AG04450 (cell line): Measurements from ENCODE around the gene IL10RB. TPM values are rescaled to one million over a fixed set of nuclear protein-coding genes. Genes with fewer than 3 reads are reported as not detected.
"Not testable (repeated sequence)": the region's sequence is repeated elsewhere in the genome, so short reads cannot be mapped to it uniquely, and the experiment has no call there.

Experiments
- CTCF ChIA-PET: fragments of 300-600, 350-600 bp; formaldehyde crosslinking; extraction: SDS; loops from one replicate; lab custom pipeline; 2022; ENCODE audit warnings: antibody characterized with exemption, inconsistent platforms; lab: Charles Lee
- POLR2A ChIA-PET: fragments of 350-600 bp; formaldehyde crosslinking; extraction: SDS; loops from one replicate; lab custom pipeline; 2021; ENCODE audit warnings: antibody characterized with exemption, inconsistent platforms; lab: Yijun Ruan, JAX
- DNase-seq: peaks from one replicate; pipeline ENCODE4 v3.0.0-alpha.2; 2011; ENCODE audit warnings: low read depth, low spot score
- H3K27ac ChIP-seq: one replicate; pipeline ENCODE4 v1.5.1; 2012; ENCODE audit warnings: low read depth, low read length, control low read depth
- H3K27me3 ChIP-seq: one replicate; pipeline ENCODE4 v1.6.0; 2012; ENCODE audit warnings: low read length; ENCODE audit not compliant: control insufficient read depth, insufficient read depth
- H3K4me3 ChIP-seq: 2 replicates; pipeline ENCODE4 v1.5.1; 2011; ENCODE audit warnings: mild to moderate bottlenecking, low read depth, low read length, control low read depth
- H3K9me3 ChIP-seq: 2 replicates; pipeline ENCODE4 v1.5.1; 2012; ENCODE audit warnings: low read length; ENCODE audit not compliant: control insufficient read depth, insufficient read depth
- CTCF ChIP-seq: IDR thresholded peaks from 2 replicates; pipeline ENCODE4 v1.5.1; 2011; ENCODE audit warnings: low read depth, low read length, control low read depth, inconsistent platforms
- polyA minus RNA-seq: library from RNA; depleted of rRNA, polyadenylated mRNA; stranded (reverse); fragments of >200 nt; gene quantifications from 2 replicates; pipeline ENCODE4 v1.2.3, GENCODE V29; 2011; rRNA and poly(A)+ RNA removed
- polyA plus RNA-seq: library from polyadenylated mRNA; depleted of rRNA; stranded (reverse); fragments of >200 nt; gene quantifications from 2 replicates; pipeline ENCODE4 v1.2.3, GENCODE V29; 2011; rRNA removed

IL10RB gene
- polyA plus RNA-seq (42.7 and 46.4 TPM in 2 replicates), polyA minus RNA-seq (36.1 and 47.2 TPM in 2 replicates)

DNA sequence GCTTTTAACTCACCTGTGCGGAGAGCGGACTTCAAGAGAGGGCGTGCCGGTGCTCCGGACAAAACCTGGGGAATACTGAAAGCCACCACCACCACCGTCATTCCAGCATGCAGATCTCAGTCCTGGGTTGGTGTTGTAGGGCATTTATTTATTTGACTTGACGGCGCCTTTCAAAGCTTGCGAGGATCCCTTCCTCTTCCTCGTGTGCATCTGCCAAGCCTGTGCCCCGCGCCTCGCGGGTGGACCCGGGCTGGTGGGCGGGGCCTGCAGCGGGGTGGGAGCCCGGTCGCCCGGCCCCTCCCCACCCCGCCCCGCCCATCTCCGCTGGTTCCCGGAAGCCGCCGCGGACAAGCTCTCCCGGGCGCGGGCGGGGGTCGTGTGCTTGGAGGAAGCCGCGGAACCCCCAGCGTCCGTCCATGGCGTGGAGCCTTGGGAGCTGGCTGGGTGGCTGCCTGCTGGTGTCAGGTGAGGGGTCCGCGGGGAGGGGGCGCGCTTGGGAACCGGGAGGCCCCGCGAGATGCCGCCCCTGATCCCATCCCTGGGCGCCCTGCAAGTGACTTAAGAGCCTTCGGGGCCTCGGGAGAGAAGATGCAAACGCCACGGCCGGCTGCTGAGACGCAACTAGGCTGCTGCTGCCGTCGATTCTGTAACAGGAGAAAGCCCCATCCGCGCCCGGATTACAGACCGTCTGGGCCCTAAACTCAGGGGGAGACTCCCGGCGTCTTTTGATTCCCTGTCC lies at the start of gene IL10RB:
Gene IL10RB (plus strand): TSS at position 318 of the 739 bp plus-strand sequence. CDS start 99 bp downstream, at position 417.
- H3K4me3 ChIP-seq: peak within 1 kb of the TSS; percentile 77
- no peaks in the 10 kb centered on the region for H3K27me3 ChIP-seq
- no peak for TF ChIP-seq CTCF
- no peak for DNase-seq
- POLR2A ChIA-PET: interaction anchor here (0.5 to 1.0 kb wide), 2 partner anchors 59 to 161 kb away, joined by 5 to 6 read pairs; partner anchors contain the start of gene IFNAR1
- H3K27ac ChIP-seq: peak within 1 kb of the TSS; percentile 61
- CTCF ChIA-PET: no interaction called here
- H3K9me3 ChIP-seq: no peaks in the 10 kb centered on the region

GRCh38 chr21:33217138-33217520 lies 49.0 kb upstream of the IL10RB start:
- Histone ChIP-seq H3K4me3 (no peak overlapping the region), H3K27ac (no peak overlapping the region), H3K9me3 (no peaks in the 10 kb centered on the region), H3K27me3 (peaks cover 4% of the 10 kb centered on the region)
- no peak for TF ChIP-seq CTCF
- POLR2A ChIA-PET: interaction anchor here (0.6 to 0.7 kb wide), 2 partner anchors 83 to 446 kb away, joined by 3 read pairs; partner anchors contain the start of gene PAXBP1
- CTCF ChIA-PET: interaction anchor here (0.6 kb wide), 1 partner anchor 17 kb away, joined by 3 read pairs; no protein-coding TSS in a partner anchor
- no peak for DNase-seq

- ChIA-PET CTCF (interaction anchor here (1.0 kb wide), 1 partner anchor 22 kb away, joined by 3 read pairs; no protein-coding TSS in a partner anchor), POLR2A (no interaction called here)
- TF ChIP-seq CTCF: no peak
- Histone ChIP-seq H3K27me3 (peaks cover 4% of the 10 kb centered on the region), H3K27ac (no peak overlapping the region), H3K4me3 (no peak overlapping the region), H3K9me3 (no peaks in the 10 kb centered on the region)
- no peak for DNase-seq
Measured at GRCh38 chr21:33219300-33219699, 46.9 kb upstream of the IL10RB start.

DNA sequence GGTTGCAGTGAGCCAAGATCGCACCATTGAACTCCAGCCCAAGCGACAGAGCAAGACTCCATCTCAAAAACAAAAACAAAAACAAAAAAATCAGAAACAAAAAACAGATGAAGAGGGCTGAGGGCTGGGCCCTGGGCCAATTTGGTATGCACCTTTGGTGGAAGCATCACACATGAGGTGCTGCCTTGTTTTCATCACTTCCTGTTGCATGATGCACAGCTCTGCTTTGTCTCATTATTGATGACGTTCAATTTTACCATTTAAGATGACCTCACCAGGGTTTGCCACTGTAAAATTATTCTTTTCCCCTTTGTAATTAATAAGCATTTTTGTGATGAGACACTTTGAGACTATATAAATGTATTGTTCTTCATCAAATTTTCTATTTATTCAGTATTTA lies 46.2 kb upstream of the IL10RB start:
- TF ChIP-seq CTCF: no peak
- no peaks in the 10 kb centered on the region for H3K9me3 ChIP-seq

DNA sequence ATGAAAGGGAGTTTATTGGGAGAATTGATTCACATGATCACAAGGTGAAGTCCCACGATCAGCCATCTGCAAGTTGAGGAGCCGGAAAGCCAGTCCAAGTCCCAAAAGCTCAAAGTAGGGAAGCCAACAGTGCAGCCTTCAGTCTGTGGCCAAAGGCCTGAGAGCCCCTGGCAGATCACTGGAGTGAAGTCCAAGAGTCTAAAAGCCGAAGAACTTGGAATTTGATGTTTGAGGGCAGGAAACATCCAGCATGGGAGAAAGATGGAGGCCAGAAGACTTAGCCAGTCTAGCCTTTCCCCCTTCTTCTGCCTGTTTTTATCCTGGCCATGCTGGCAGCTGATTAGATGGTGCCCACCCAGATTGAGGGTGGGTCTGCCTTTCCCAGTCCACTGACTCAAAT lies 40.8 kb upstream of the IL10RB start:
- CTCF ChIA-PET, H3K27ac ChIP-seq, H3K27me3 ChIP-seq, H3K9me3 ChIP-seq, DNase-seq, H3K4me3 ChIP-seq, POLR2A ChIA-PET: not testable (repeated sequence)

More for the DNA sequence above, 46.2 kb upstream of the IL10RB start:
- no peak overlapping the region for H3K4me3 ChIP-seq
- DNase-seq: no peak
- POLR2A ChIA-PET: no interaction called here
- CTCF ChIA-PET: no interaction called here
- peaks cover 4% of the 10 kb centered on the region for H3K27me3 ChIP-seq
- no peak overlapping the region for H3K27ac ChIP-seq
